ENCODE data around the gene KCTD5.

GRCh38 chr16:2713985-2714774 is 31.9 kb downstream of the KCTD5 start:
- TF ChIP-seq POLR2A (IDR thresholded peaks at IDR 0.05; ENCODE audit: low read depth, low read length) (no peak), POLR2AphosphoS5 (IDR thresholded peaks at IDR 0.05; ENCODE audit: low read depth, low read length) (no peak), TAF1 (IDR thresholded peaks at IDR 0.05; ENCODE audit: low read depth, low read length) (no peak)
